PC-3 (cell line): ENCODE measurements around the gene BID. TPM values are rescaled to one million over a fixed set of nuclear protein-coding genes. Genes with fewer than 3 reads are reported as not detected.

Experiments
- ATAC-seq: fragments of 200-7000 bp; cut with Tn5 transposase; 2 replicates; pipeline ENCODE4 v1.9.1; 2020; ENCODE audit warnings: mild to moderate bottlenecking, moderate library complexity
- BruUV-seq: library from RNA; stranded (reverse); fragments of 400-500 nt; replicated peaks from 2 replicates; lab custom pipeline; 2021; lab: Mats Ljungman, UMichigan
- CTCF ChIA-PET: fragments of 300-600 bp; sonication (Branson Sonifier 250); formaldehyde crosslinking; loops from one replicate; lab custom pipeline; 2022; ENCODE audit warnings: antibody characterized with exemption; lab: Charles Lee
- POLR2A ChIA-PET: fragments of 300-600 bp; sonication (Branson Sonifier 250); formaldehyde crosslinking; loops from one replicate; lab custom pipeline; 2022; ENCODE audit warnings: antibody characterized with exemption; ENCODE audit not compliant: unreplicated experiment; lab: Charles Lee
- DNase-seq: peaks from one replicate; pipeline ENCODE4 v3.0.0-alpha.2; 2015
- H2AFZ ChIP-seq: fragments of 300-600 bp; sonication (generic); 2 replicates; pipeline ENCODE4 v1.6.0; 2016; ENCODE audit warnings: antibody characterized with exemption, low read length
- H3F3A ChIP-seq: fragments of 300-600 bp; sonication (generic); one replicate; pipeline ENCODE4 v1.6.0; 2017; ENCODE audit warnings: antibody characterized with exemption, low read length, control low read depth, mild to moderate bottlenecking; ENCODE audit not compliant: unreplicated experiment
- H3K27ac ChIP-seq: fragments of 300-600 bp; sonication (generic); 2 replicates; pipeline ENCODE4 v1.5.1; 2016; ENCODE audit warnings: mild to moderate bottlenecking, low read length
- H3K27me3 ChIP-seq: fragments of 300-600 bp; sonication (generic); 2 replicates; pipeline ENCODE4 v1.6.1; 2016; ENCODE audit warnings: low read length, mixed read lengths
- H3K36me3 ChIP-seq: fragments of 300-600 bp; sonication (generic); 2 replicates; pipeline ENCODE4 v1.6.1; 2016; ENCODE audit warnings: low read depth, mixed run types, low read length, mixed read lengths
- H3K4me1 ChIP-seq: fragments of 300-600 bp; sonication (generic); 2 replicates; pipeline ENCODE4 v1.5.1; 2016; ENCODE audit warnings: low read length; ENCODE audit not compliant: insufficient read depth
- H3K4me2 ChIP-seq: fragments of 300-600 bp; sonication (generic); 2 replicates; pipeline ENCODE4 v1.6.0; 2016; ENCODE audit warnings: low read length
- H3K4me3 ChIP-seq: fragments of 300-600 bp; sonication (generic); 2 replicates; pipeline ENCODE4 v1.5.1; 2016; ENCODE audit warnings: mild to moderate bottlenecking, low read length, mixed read lengths
- H3K79me2 ChIP-seq: fragments of 300-600 bp; sonication (generic); 2 replicates; pipeline ENCODE4 v1.6.1; 2017; ENCODE audit warnings: low read length, mixed read lengths
- H3K9ac ChIP-seq: fragments of 300-600 bp; sonication (generic); 2 replicates; pipeline ENCODE4 v1.6.0; 2016; ENCODE audit warnings: mild to moderate bottlenecking, low read length
- H3K9me2 ChIP-seq: fragments of 300-600 bp; sonication (generic); replicated peaks from 2 replicates; pipeline ENCODE4 v1.6.1; 2016; ENCODE audit warnings: mixed run types, low read length, mixed read lengths
- H3K9me3 ChIP-seq: fragments of 300-600 bp; sonication (generic); 2 replicates; pipeline ENCODE4 v1.6.1; 2016; ENCODE audit warnings: low read length, mixed read lengths
- H4K20me1 ChIP-seq: fragments of 300-600 bp; sonication (generic); 2 replicates; pipeline ENCODE4 v1.6.1; 2016; ENCODE audit warnings: low read length, mixed read lengths
- EZH2 ChIP-seq: fragments of 300-600 bp; sonication (generic); IDR thresholded peaks from one replicate; pipeline ENCODE4 v1.6.1; 2017; ENCODE audit warnings: antibody characterized with exemption, mild to moderate bottlenecking, low read length; ENCODE audit not compliant: unreplicated experiment
- EZH2phosphoT487 ChIP-seq: fragments of 300-600 bp; sonication (generic); IDR thresholded peaks from 2 replicates; pipeline ENCODE4 v1.6.1; 2018; ENCODE audit warnings: mild to moderate bottlenecking, antibody characterized with exemption, low read length, borderline replicate concordance
- intact Hi-C: fragments of 100-400 bp; cut with micrococcal nuclease; formaldehyde crosslinking; loops from 2 replicates; pipeline ENCODE4 v1.9.0; 2023
- total RNA-seq: library from RNA; depleted of rRNA; stranded (reverse); fragments of >200 nt; gene quantifications from 2 replicates; pipeline ENCODE4 v1.2.3, GENCODE V29; 2014
- TF ChIP-seq, protein P1 (sequence below): fragments of 300-600 bp; sonication (generic); conservative IDR thresholded peaks from 2 replicates; pipeline ENCODE4 v1.5.1; 2017; ENCODE audit warnings: antibody characterized with exemption, low read depth, mild to moderate bottlenecking, low read length

The BID gene
- total RNA-seq, 1 experiment from 2014 or later: 123 TPM

DNA sequence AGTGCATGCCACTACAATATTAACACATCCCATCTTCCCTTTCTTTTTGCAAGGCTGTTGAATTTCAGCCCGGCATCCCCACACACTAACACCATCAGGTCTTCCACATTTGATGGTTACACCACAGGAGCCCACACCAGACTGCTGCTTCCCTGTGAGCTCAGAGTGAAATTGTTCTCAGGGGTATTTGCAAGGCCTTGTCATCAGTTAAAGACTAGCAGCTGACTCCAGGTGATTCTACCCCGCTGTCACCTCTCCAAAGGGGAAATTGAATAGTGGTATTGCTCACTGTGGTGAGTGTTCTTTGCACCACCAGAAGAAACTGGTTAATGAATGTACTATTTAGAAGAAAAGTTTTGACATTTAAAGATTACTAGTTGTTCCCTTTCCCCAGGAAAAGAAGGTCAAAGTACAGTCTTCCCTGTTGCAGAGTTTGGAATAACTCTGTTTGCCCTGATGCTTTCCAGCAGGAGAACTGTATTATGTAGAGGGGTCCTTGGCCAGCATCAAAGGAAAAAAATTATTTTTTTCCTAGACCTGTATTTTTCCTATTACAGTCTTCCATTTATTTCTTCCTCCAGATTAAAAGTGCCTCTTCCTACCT is 41.9 kb downstream of the BID start:
- intact Hi-C loops: no loop called here

DNA sequence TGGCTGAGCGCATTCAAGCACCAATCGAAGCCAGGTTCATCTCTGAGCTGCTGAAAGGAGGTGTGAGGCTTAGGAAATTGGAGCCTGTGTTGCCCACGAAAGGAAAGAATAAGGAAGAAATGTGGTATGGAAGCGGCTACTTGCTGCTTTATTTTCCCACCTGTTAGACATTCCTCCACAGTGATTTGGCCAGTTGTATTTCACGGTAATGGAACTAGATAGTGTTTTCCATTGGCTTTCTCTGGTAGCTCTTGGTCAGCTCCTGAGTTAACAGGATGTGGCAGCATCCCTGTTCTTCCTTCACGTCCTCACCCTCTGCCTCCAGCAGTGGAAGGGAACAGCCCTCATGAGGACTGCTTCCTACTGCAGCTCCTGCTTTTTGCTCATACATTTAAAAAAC is 44.7 kb downstream of the BID start:
- CTCF ChIA-PET: no interaction called here
- no TSS peak for BruUV-seq

More for the DNA sequence above, 41.9 kb downstream of the BID start:
- no peak overlapping the region for H2AFZ ChIP-seq
- H3K9me3 ChIP-seq: no peaks in the 10 kb centered on the region
- no peaks in the 10 kb centered on the region for H3K9me2 ChIP-seq
- TF ChIP-seq, protein P1, sequence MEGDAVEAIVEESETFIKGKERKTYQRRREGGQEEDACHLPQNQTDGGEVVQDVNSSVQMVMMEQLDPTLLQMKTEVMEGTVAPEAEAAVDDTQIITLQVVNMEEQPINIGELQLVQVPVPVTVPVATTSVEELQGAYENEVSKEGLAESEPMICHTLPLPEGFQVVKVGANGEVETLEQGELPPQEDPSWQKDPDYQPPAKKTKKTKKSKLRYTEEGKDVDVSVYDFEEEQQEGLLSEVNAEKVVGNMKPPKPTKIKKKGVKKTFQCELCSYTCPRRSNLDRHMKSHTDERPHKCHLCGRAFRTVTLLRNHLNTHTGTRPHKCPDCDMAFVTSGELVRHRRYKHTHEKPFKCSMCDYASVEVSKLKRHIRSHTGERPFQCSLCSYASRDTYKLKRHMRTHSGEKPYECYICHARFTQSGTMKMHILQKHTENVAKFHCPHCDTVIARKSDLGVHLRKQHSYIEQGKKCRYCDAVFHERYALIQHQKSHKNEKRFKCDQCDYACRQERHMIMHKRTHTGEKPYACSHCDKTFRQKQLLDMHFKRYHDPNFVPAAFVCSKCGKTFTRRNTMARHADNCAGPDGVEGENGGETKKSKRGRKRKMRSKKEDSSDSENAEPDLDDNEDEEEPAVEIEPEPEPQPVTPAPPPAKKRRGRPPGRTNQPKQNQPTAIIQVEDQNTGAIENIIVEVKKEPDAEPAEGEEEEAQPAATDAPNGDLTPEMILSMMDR: no peak
- TF ChIP-seq EZH2 (no peak), EZH2phosphoT487 (no peak)
- no peak overlapping the region for H3K4me2 ChIP-seq
- H3F3A ChIP-seq: no peaks in the 10 kb centered on the region
- H3K27ac ChIP-seq: no peak overlapping the region
- H3K4me1 ChIP-seq: peaks cover 9% of the 10 kb centered on the region; the same call in 1 of the 2 replicates
- DNase-seq (no peak), ATAC-seq (no peak)
- H4K20me1 ChIP-seq: no peaks in the 10 kb centered on the region
- CTCF ChIA-PET: no interaction called here
- peaks cover 17% of the 10 kb centered on the region for H3K36me3 ChIP-seq
- BruUV-seq: no TSS peak
- H3K27me3 ChIP-seq: no peaks in the 10 kb centered on the region
- H3K9ac ChIP-seq: no peak overlapping the region
- no peaks in the 10 kb centered on the region for H3K79me2 ChIP-seq
- POLR2A ChIA-PET: no interaction called here
- H3K4me3 ChIP-seq: no peak overlapping the region

DNA sequence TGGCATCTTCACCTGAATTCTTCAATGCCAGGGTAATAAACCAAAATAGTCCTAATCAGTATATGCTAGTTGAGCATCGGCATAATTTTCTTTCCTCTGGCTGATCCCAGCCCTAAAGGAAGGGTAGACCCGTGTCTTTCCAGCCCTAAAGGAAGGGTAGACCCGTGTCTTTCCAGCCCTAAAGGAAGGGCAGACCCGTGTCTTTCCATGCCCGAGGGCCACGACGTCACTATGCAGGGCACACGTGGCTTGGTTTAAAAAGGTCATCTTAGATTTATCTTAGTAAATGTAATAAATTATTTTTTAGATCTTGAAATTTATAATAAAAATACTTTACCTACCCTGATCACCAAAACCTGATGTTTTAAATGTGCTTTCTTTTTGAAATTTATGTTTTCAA is 45.5 kb downstream of the BID start:
- Histone ChIP-seq H3K27ac (no peak overlapping the region), H3K9me3 (no peaks in the 10 kb centered on the region), H3F3A (no peaks in the 10 kb centered on the region), H3K4me2 (no peak overlapping the region), H2AFZ (no peak overlapping the region), H4K20me1 (no peaks in the 10 kb centered on the region), H3K9me2 (no peaks in the 10 kb centered on the region), H3K27me3 (no peaks in the 10 kb centered on the region), H3K9ac (no peak overlapping the region), H3K4me3 (no peak overlapping the region), H3K36me3 (peaks cover 9% of the 10 kb centered on the region; the same call in 1 of the 2 replicates), H3K79me2 (no peaks in the 10 kb centered on the region), H3K4me1 (peaks cover 8% of the 10 kb centered on the region; the same call in 1 of the 2 replicates)
- DNase-seq: no peak
- intact Hi-C loops: no loop called here
- CTCF ChIA-PET: no interaction called here
- ATAC-seq: no peak
- no TSS peak for BruUV-seq
- no peak for TF ChIP-seq EZH2
- TF ChIP-seq EZH2phosphoT487: no peak
- TF ChIP-seq, protein P1: no peak
- POLR2A ChIA-PET: no interaction called here

More for the DNA sequence above, 44.7 kb downstream of the BID start:
- Histone ChIP-seq H3K4me3 (no peak overlapping the region), H3K27ac (no peak overlapping the region), H3K4me1 (peaks cover 9% of the 10 kb centered on the region; the same call in 1 of the 2 replicates), H3F3A (no peaks in the 10 kb centered on the region), H2AFZ (no peak overlapping the region), H3K27me3 (no peaks in the 10 kb centered on the region), H3K9ac (no peak overlapping the region), H3K9me2 (no peaks in the 10 kb centered on the region), H3K36me3 (peaks cover 15% of the 10 kb centered on the region), H3K4me2 (no peak overlapping the region), H3K9me3 (no peaks in the 10 kb centered on the region), H4K20me1 (no peaks in the 10 kb centered on the region), H3K79me2 (no peaks in the 10 kb centered on the region)
- intact Hi-C loops: no loop called here
- TF ChIP-seq EZH2: no peak
- no peak for TF ChIP-seq EZH2phosphoT487
- TF ChIP-seq, protein P1: no peak
- DNase-seq (no peak), ATAC-seq (no peak)
- POLR2A ChIA-PET: no interaction called here
